Amniotic stem cell (primary cell): ENCODE data around the gene SMG5.
A peak's percentile ranks its signal among the peaks of the same experiment; 100 is the strongest.

Experiments
- DNase-seq: peaks from one replicate; lab custom pipeline; 2025; lab: John Stamatoyannopoulos, UW

SMG5 gene

GRCh38 chr1:156214024-156214748 lies 68.4 kb downstream of the SMG5 start:
- DNase-seq, result no peak

GRCh38 chr1:156213644-156213966 lies 69.0 kb downstream of the SMG5 start:
- DNase-seq, result no peak

DNA sequence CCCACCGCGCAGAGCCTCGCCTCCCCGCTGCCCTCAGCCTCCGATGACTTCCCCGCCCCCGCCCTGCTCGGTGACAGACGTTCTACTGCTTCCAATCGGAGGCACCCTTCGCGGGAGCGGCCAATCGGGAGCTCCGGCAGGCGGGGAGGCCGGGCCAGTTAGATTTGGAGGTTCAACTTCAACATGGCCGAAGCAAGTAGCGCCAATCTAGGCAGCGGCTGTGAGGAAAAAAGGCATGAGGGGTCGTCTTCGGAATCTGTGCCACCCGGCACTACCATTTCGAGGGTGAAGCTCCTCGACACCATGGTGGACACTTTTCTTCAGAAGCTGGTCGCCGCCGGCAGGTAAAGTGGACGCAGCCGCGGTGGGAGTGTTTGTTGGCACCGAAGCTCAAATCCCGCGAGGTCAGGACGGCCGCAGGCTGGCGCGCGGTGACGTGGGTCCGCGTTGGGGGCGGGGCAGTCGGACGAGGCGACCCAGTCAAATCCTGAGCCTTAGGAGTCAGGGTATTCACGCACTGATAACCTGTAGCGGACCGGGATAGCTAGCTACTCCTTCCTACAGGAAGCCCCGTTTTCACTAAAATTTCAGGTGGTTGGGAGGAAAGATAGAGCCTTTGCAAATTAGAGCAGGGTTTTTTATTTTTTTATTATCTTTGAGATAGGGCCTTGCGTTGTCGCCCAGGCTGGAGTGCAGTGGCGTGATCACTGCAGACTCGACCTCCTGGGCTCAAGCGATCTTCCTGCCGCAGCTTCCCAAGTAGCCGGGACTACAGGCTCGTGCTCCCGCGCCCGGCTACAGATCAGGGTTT lies 69.6 kb downstream of the SMG5 start, which contains the start of gene PMF1:
PMF1 (plus strand) TSS at position 175 of the 811 bp plus-strand sequence; CDS start at position 184, 9 bp downstream.
- peak; percentile 92 for DNase-seq

DNA sequence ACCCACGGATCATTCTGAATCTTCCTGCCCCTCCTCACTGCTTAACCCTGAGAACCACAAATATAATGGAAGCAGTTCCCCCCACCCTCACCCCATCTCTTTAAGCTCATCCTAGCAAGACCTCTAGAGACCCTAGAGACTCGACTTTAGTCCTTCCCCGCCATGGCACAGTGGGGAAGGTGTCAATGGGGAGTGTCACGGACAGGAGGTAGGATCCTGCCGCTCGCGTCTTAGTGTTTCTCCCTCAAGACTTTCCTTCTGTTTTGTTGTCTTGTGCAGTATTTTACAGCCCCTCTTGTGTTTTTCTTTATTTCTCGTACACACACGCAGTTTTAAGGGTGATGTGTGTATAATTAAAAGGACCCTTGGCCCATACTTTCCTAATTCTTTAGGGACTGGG lies 70.5 kb downstream of the SMG5 start:
- no peak for DNase-seq

DNA sequence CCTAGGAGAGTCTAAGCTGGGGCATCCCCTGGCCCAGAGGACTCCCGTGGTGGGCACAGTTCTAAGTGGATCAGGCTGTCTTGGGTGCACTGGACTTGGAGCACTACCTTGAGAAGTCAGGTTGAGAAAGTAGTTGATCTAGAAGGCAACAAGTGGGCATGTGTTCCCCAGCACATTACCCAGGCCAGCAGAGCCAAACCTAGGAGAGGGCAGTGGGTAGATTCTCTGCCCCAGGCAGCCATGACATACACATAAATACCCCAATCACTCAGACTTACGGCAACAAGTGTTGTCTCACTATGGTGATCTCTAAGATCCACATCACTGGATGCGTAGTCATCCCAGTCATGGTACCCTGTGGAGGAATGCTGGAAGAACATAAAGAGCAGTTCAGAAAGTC lies 71.4 kb downstream of the SMG5 start:
- DNase-seq, result no peak

DNA sequence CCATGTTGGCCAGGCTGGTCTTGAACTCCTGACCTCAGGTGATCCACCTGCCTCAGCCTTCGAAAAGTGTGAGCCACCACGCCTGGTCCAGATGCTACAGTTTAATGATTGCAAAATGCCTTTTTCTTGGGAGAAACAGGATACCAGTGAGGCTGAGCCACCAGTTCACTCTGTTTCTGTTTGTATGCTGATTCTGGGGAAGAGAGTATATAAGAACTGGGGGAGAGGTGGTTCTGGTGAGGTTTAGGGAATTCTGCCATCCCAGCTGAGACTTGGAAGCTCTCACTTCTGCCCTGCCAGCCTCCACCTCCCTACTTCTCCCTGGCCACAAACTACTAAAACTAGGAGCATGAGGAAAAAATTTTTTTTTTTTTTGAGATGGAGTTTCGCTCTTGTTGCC lies 77.9 kb downstream of the SMG5 start:
- DNase-seq, result no peak

GRCh38 chr1:156203331-156203730 lies 79.3 kb downstream of the SMG5 start:
- DNase-seq, result peak; percentile 20

DNA sequence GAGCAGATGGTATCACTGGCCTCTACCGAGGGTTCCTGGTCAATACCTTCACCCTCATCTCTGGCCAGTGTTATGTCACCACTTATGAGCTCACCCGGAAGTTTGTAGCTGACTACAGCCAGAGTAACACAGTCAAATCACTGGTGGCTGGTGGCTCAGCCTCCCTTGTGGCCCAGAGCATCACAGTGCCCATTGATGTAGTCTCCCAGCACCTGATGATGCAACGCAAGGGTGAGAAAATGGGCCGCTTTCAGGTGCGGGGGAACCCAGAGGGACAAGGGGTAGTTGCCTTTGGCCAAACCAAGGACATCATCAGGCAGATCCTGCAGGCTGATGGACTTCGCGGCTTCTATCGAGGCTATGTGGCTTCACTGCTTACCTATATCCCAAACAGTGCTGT lies 82.6 kb downstream of the SMG5 start:
- DNase-seq, result no peak
